Smooth muscle cell of the coronary artery (primary cell): ENCODE results near the gene SYNPO. TPM values are rescaled to one million over a fixed set of nuclear protein-coding genes. Genes with fewer than 3 reads are reported as not detected.

ENCODE experiments used
- total RNA-seq: library from RNA; depleted of rRNA; stranded (reverse); fragments of >200 nt; gene quantifications from 2 replicates; pipeline ENCODE4 v1.2.3, GENCODE V29; 2014; ENCODE audit warnings: low replicate concordance

The SYNPO gene
- total RNA-seq = 0.59 and 45.0 TPM in 2 replicates

GRCh38 chr5:150640311-150641005 lies at the start of gene SYNPO:
Gene SYNPO, plus strand, starts transcription at chr5:150640660. Its CDS starts 7,616 bp downstream, at chr5:150648276.

GRCh38 chr5:150661086-150661485 lies 20.6 kb downstream of the SYNPO start, which contains the start of gene MYOZ3:
Gene MYOZ3, plus strand, starts transcription at chr5:150661251. Its CDS starts 1,691 bp downstream, at chr5:150662942.

GRCh38 chr5:150700594-150701377 lies 60.3 kb downstream of the SYNPO start, which contains the start of gene RBM22:
Gene RBM22, minus strand, starts transcription at chr5:150701062. Its CDS starts 77 bp downstream, at chr5:150700985.

Other genes starting within 250 kb of the SYNPO start
- 0.15 and 1.3 TPM in 2 replicates for gene CD74, start 227.8 kb upstream of the SYNPO start, total RNA-seq
- 4,222 and 6,128 TPM in 2 replicates for gene RPS14, start 190.9 kb upstream of the SYNPO start, total RNA-seq
- 23.9 and 32.5 TPM in 2 replicates for gene NDST1, start 132.5 kb upstream of the SYNPO start, total RNA-seq
- 1.9 TPM in 1 of 2 replicates, not detected in the other for gene MYOZ3, start 20.6 kb downstream of the SYNPO start, total RNA-seq
- gene RBM22, start 60.4 kb downstream of the SYNPO start, total RNA-seq = 10.6 and 18.5 TPM in 2 replicates
- gene DCTN4, start 118.4 kb downstream of the SYNPO start, total RNA-seq = 33.4 and 35.0 TPM in 2 replicates
- gene SMIM3, start 138.1 kb downstream of the SYNPO start, total RNA-seq = 23.6 and 41.4 TPM in 2 replicates
- not detected in 2 replicates for gene IRGM, start 205.9 kb downstream of the SYNPO start, total RNA-seq